H54 (cell line): Measurements from ENCODE around the gene TGFBI.

Source experiments
- DNase-seq: peaks from one replicate; pipeline ENCODE4 v3.0.0; 2011; ENCODE audit warnings: low spot score, mixed read lengths; ENCODE audit not compliant: insufficient read length
- FAIRE-seq: peaks from 3 replicates; lab custom pipeline; 2011; peaks lifted over from hg19 to GRCh38; lab: Jason Lieb, UNC
- POLR2A ChIP-seq: IDR thresholded peaks from 2 replicates; pipeline ENCODE4 v1.6.1; 2011; ENCODE audit warnings: low read depth, mild to moderate bottlenecking, low read length

TGFBI gene

DNA sequence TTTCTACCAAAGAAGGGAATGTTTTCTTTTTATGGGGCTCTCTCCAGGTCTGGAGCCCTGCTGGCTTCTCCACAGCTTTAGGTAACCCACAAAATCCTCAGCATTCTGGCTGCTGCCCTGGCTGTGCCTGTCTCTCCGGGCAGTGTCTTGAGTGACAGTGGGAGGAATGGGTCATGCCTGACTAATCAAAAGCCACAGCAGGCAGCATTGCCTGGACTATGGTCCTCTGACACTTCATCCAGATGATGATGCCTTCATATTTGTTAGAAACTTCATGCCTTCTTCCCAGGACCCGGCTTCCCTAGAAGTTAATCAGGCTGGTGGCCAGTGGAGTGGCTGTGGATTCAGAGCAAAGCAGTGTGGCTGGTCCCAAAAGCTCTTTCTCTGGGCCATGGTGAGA, 32.2 kb upstream of the TGFBI start:
- TF ChIP-seq POLR2A: no peak
- DNase-seq (no peak), FAIRE-seq (no peak)

DNA sequence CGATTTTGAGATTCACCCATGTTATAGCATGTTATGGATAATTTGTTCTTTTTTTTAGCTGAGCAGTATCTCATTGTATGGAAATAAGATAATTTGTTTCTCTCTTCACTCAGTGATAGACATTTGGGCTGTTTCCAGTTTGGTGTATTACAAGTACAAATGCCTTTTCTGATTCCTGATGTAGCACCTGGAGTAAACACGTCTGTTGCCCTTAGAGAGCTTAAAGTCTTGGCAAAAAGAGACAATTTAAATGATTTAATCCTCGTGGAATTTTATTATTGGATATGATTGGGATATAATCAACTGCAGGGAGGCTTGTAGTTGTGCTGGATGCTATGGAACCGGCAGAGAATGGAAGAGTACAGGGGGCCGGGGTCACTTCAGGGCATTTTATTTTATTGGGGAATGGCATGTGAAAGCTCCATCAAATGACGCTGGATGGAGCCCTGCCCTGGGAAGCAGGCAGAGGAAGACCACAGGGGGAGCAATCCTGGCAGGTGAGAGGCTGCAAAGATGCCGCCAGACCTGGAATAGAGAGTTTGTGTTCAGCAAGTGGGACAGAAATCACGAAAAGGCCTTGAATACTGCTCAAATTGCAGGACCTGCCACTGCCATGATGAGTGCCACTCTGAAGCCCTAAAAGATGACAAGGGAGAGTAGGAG, 31.0 kb upstream of the TGFBI start:
- FAIRE-seq (no peak), DNase-seq (no peak)
- no peak for TF ChIP-seq POLR2A

DNA sequence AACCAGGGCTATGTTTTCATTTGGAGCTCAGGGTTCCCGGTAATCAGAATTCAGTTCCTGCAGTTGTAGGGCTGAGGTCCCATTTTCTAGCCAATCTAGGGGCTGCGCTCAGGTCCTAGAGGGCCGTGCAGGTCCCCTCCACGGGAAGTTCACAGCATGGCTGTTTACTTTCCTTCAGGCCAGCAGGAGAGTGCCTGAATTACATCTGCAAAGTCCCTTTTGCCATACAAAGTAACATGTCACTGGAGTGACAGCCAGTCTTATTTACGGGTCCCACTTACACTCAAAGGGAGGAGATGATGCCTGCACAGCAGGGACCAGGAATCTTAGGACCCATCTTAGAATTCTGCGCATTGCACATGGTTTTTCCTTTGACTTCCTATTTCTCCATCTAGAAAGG, 29.9 kb upstream of the TGFBI start:
- no peak for FAIRE-seq
- DNase-seq: no peak
- TF ChIP-seq POLR2A: no peak

DNA sequence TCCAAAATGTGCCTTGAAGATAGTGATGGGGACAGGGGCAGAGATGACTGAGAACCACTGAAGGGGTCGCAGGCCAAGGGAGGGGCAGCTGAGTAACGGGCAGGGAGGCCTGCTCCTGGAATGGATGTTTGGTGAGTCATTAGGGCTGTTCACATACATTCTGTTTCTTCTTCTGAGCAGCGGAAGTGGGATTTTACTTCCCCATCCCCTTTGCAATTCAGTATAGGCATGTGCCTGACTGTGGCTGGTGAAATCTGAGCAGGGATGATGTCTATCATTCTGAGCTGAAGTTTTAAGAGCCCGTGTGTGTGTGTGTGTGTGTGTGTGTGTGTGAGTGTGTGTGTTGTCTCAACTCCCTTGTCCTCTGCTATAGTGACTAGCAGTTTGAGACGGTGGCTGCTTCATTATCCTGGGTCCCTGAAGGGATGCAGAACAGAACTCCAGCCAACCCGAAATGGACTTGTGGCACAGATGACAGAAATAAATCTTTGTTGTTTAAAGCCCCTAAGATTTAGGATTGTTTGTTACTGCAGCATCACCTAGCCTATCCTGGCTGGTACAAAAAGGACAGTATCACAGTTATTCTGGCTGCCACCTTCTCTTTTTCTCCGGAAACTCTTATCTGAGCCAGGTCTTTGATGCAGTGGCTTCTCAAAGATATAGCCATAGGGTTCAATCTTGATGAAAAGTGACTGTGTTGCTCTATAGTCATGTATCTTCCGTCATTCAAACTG, 29.2 kb upstream of the TGFBI start:
- no peak for DNase-seq
- FAIRE-seq: no peak

DNA sequence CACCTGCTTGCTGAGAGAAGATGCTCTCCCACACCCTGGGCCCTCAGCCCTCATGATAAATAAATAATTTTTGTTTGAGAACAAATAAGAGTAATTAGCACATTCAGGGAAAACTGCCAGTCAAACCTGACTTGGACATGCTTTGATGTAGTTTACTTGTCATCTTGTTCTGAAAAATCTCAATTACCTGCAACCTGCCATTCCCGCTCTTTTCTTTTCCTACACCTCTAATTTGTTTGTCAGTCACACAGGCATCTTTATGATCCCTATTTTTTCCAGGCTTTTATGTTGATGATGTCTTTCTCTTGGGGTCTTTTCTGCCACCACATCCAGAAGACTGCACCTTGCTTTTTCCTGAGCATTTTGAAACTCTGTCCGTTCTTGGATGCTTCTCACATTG, 28.6 kb upstream of the TGFBI start:
- FAIRE-seq: no peak
- no peak for TF ChIP-seq POLR2A
- DNase-seq: no peak

More for the DNA sequence above, 29.2 kb upstream of the TGFBI start:
- TF ChIP-seq POLR2A: no peak

DNA sequence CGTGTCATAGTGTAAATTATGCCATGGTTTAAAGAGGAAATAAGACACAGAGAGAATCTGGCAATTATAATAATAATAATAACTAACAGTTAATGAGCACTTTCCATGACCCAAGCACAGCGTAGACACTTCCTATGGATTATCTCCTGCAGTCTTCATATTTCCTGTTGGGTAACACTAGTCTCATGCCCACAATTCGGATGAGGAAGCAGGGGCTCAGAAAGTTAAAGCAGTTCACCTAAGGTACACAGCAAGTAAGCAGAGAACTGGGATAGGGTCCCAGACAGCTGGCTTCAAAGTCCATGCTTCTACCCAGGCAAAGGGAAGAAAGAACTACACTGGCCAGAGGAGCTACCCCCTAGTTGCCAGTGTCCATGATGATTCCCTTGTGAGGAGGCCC, 27.9 kb upstream of the TGFBI start:
- FAIRE-seq (no peak), DNase-seq (no peak)
- no peak for TF ChIP-seq POLR2A

DNA sequence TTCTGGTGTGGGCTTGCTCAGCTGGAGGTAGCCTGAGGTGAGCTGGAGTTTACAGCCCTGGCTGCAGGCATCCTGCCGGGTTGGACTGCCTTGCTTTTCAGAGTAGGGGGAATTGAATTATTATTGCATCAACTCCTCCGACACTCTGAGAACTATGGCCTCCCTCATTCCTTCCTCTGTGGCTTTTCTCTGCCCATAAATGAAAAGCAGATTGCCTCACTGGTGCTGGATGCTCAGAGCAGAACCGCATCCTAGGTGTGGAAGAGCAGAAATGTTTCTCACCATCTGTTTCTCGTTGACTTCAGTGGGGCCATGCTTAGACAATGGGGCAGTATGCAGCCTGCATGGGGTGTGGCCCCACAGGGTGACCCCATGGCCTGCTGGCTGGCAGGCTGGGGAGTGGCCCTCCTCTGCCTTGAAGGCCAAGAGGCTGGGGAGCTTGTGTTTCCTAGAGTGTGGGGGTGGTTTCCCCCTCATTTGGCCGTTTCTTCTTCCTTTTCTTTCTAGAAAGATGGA, 27.3 kb upstream of the TGFBI start:
- DNase-seq (no peak), FAIRE-seq (no peak)
- no peak for TF ChIP-seq POLR2A

DNA sequence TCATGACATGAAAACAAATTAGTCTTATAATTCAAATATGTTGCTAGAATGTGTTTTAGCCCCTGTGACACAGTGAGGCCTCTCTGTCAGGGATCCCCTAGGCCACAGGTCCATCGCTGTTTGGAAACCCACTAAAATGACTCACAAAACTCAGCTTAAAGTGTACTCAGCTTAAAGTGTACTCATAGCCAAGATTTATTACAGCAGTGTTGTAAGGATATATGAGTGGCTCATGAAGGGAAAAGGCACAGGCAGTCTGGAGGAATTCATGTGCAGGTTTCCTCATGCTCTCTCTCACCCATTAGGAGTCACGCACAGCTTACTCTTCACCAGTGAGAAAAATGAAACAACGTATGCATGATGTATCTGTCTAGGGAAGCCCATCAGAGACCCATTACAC, 24.4 kb upstream of the TGFBI start:
- DNase-seq (no peak), FAIRE-seq (no peak)
- no peak for TF ChIP-seq POLR2A

DNA sequence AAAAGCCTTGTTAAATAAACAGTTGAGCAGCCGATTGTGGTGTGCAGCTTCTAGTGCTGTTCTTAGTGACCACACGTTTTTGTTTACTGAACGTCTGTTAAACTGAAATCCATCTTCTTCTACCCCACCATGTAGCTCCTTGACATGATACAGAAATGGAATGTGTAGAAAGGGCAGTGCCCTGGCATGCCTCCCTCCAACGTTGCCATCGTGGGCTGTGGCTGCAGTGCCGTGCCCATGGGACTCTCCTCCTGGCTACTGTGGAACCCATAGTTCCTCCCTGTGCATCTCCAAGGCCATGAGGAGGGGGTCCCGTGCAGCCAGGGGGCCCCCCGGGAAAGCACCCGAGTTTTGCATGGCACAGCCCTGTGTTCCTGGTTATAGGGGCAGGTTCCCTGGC, 23.3 kb upstream of the TGFBI start:
- no peak for TF ChIP-seq POLR2A
- DNase-seq (no peak), FAIRE-seq (no peak)

DNA sequence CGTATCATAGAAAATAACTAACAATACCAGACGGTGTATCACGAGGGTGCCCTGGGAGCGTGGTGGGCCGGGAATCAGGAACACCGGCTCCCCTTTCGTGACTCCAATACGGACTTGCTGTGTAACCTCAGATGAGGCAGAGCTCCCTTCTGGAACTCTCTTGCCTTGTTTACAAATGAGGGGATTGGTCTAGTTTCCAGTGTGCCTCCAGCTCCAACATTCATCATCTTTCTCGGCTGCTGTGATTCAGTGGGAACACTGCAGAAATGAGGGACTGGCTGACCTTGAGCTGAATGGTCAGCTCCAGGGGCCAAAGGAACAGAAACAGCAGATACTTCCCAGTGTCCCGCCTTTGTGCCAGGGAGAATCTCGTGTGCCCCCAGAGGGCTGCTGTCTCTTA, 22.6 kb upstream of the TGFBI start:
- FAIRE-seq (no peak), DNase-seq (no peak)
- TF ChIP-seq POLR2A: no peak

DNA sequence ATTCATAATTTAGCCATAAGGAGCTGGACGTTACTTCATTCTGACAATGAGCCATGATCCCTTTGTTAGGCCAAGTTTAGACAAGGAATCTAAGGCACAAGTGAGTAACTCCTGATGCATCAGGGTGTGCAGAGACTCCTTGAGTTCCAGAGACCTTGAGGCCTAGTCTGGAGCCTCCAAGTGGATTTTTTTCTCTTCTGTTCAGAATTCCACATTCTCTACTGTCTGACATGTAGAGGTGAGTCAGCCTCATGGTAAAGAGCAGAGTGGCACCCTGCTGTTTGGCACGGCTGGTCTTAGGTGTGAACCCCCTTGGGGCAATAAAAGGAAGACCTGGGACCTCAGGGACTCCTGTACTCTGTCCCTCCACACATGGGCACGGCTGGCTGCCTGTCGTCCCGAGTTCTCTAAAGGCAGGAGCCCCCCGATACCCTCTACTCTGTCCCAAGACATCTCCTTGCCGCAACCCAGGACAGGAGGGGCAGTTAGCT, 22.0 kb upstream of the TGFBI start:
- no peak for TF ChIP-seq POLR2A
- peak; percentile 54 for DNase-seq
- peak; percentile 93 for FAIRE-seq

DNA sequence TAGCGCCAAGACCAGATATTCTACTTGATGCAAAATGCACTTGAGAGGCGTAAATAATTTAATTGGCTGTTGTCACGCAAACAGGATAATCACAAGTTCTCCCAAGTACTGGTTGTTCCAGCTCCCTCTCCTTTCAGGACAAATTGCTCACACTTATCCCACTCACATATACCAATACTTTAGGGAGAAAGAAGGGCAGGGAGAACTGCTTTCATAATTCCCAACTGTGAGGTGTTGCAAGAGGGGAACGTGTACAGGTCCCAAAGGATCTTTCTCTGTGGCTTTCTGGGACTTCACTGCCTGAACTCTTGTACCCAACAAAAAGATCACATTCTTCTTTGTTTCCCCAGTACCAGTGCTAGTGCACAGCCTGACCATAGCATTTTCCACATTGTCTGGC, 21.5 kb upstream of the TGFBI start:
- FAIRE-seq: no peak

DNA sequence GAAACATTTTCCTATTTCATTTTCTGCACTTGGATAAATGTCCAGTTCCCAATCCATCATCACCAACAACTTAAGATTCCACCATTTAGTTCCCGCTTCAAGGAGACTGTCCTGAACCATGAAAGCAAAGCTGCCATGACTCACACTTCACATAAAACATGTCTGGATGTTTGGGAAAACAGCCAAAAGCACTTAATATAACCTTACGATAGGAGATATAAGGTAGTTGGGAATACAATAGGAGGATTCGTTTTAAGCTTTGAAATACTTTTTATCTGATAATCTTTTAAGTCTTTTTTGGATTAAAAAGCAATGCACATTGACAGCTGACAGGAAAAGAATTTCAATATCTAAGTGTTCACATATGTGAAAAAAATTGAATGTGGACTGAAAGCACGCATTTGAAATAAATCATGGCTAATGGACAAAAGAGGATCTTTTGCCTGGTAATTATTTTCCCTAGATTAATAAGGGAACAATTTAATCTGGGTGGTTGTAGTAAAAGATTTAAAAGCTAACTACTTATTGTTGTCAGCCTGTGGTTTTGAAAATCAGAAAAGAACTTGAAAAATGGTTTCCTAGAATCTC, 17.3 kb upstream of the TGFBI start:
- no peak for DNase-seq
- no peak for FAIRE-seq
- TF ChIP-seq POLR2A: no peak

More for the DNA sequence above, 21.5 kb upstream of the TGFBI start:
- no peak for DNase-seq
- TF ChIP-seq POLR2A: no peak
